AG04449 (cell line): ENCODE results near the gene ASB4.

Experiments used
- CTCF ChIA-PET: fragments of 350-600 bp; formaldehyde crosslinking; extraction: SDS; loops from one replicate; lab custom pipeline; 2021; ENCODE audit warnings: antibody characterized with exemption; lab: Yijun Ruan, JAX
- POLR2A ChIA-PET: fragments of 400-600, 350-600 bp; formaldehyde crosslinking; extraction: SDS; loops from one replicate; lab custom pipeline; 2020; ENCODE audit warnings: antibody characterized with exemption, inconsistent platforms; lab: Yijun Ruan, JAX
- DNase-seq: peaks from one replicate; pipeline ENCODE4 v3.0.0-alpha.2; 2010; ENCODE audit warnings: low read depth, low spot score
- H3K4me3 ChIP-seq: 2 replicates; pipeline ENCODE4 v1.5.1; 2011; ENCODE audit warnings: low read depth, mild to moderate bottlenecking, control low read depth, low read length
- TF ChIP-seq, protein P1 (sequence below): IDR thresholded peaks from one replicate; pipeline ENCODE4 v1.5.1; 2011; ENCODE audit warnings: mild to moderate bottlenecking, moderate library complexity, low read length, control low read depth, inconsistent platforms; ENCODE audit not compliant: insufficient read depth; ENCODE audit errors: missing control alignments

ASB4 gene

DNA sequence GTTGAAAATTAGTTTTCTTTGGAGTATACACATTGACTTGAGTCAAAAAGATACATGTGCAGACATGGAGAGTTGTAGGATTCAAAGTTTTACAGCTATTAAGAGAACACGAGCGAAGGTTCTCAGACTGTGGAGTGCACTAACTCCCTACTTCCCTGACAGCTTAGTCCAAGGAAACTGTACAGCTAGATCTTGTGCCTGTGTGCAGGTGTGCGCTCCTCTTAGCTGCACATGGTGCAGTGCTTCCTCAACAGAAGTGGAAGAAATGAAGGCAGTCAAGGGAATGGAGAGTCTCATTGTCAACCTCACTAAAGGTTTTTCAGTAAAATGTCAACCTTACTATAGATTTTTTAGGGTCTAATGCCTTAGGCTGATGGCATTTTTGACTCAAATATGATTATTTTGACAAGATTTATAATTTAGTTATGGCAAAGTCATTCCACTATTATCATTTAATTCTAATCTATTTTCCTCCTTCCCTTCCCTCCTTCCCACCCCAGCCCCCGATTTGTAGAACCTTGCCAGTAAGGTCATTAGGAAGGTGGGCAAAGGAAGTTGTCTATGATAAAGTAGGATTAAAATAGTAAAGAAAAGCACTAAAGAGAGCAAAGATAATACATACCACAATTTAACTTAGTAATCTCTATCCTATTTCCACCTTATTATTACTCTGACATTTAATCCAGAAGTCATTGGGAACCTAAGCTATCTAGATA lies 97.0 kb downstream of the ASB4 start:
- no peak overlapping the region for H3K4me3 ChIP-seq
- TF ChIP-seq, protein P1, sequence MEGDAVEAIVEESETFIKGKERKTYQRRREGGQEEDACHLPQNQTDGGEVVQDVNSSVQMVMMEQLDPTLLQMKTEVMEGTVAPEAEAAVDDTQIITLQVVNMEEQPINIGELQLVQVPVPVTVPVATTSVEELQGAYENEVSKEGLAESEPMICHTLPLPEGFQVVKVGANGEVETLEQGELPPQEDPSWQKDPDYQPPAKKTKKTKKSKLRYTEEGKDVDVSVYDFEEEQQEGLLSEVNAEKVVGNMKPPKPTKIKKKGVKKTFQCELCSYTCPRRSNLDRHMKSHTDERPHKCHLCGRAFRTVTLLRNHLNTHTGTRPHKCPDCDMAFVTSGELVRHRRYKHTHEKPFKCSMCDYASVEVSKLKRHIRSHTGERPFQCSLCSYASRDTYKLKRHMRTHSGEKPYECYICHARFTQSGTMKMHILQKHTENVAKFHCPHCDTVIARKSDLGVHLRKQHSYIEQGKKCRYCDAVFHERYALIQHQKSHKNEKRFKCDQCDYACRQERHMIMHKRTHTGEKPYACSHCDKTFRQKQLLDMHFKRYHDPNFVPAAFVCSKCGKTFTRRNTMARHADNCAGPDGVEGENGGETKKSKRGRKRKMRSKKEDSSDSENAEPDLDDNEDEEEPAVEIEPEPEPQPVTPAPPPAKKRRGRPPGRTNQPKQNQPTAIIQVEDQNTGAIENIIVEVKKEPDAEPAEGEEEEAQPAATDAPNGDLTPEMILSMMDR = no peak
- ChIA-PET POLR2A (no interaction called here), CTCF (no interaction called here)
- no peak for DNase-seq

DNA sequence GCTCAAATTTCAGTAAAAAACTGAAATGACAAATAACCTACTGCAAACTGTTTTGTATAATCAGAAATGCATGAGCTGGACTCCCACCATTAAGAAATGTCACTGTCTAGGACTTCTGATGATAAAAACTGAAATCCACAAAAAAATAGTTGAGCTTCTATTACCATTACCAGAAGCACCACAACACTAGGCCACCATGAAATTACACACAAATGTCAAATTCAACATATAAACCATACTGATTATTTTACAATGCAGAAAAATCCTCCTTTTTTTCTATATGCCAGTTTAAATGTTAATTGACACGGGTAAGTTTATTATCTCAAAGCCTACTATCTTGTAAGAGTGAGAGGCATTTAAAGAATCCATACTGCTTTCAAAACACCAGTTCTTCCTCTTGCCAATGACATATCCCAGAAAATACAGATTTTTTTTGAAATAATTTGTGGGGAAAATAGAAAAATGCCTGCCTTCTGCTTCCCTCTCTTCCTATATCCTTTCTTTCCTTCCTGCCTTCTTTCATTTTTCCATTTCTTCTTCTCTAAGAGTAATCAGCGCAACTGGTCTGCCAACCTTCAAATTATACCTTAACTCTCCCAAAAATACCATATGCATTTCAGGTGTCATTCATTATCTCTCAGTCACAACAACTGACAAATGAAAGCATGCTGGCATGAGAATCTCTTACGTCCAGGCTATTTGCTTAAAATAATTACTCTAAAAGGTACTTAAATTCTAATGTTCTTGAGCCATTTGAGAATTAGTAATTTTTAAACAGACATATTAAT lies 98.3 kb downstream of the ASB4 start:
- TF ChIP-seq, protein P1 = no peak
- no peak for DNase-seq
- no peak overlapping the region for H3K4me3 ChIP-seq
- POLR2A ChIA-PET = no interaction called here
- CTCF ChIA-PET = no interaction called here

DNA sequence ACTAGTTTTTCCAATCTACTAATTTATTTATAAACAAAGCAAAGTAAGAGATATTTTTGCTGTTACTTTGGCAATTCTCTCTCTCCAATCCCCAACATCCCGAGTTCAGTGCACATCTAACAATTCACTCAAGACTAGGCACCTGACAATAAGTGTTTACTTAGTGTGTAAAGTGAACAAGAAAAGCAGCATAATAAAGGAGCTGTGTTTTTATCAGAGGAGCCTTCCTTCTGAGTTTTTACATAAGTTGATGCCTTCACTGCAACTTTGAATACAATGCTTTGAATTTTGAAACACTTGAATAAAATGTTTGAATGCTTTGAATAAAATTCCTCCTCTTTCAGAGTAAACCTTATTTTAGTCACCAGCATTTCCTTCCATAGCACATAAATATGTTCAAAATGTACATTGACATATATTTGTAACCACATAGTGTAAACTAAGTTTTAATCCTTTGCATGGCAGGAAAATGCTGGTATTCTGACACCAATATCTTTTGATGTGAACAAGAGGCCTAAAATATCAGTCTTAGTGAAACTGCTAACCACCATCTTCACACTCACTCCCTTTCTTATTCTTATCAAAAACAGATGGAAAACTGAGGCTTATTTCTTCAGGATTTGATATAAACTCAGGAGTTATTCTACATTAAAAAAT lies 99.2 kb downstream of the ASB4 start:
- no peak for DNase-seq
- H3K4me3 ChIP-seq = no peak overlapping the region
- TF ChIP-seq, protein P1 = no peak
- CTCF ChIA-PET = no interaction called here
- POLR2A ChIA-PET = no interaction called here

DNA sequence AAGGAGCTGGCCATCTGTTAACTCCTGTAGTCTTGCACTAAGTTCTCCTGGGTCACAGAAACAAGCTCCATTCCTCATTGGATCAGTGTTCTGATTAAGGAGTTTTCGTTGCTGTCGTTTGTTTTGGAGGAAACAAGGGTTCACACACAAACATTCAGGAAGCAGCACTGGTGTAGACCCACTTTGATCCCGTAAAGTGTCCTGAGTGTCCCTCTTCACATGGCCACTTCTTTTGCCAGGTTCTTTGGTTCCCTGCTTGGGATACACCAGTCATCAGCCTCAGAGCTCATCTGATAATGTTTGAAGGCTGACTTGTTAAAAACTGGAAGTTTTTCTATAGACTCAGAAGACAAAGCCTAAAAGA lies 99.7 kb downstream of the ASB4 start:
- POLR2A ChIA-PET = no interaction called here
- H3K4me3 ChIP-seq = no peak overlapping the region

DNA sequence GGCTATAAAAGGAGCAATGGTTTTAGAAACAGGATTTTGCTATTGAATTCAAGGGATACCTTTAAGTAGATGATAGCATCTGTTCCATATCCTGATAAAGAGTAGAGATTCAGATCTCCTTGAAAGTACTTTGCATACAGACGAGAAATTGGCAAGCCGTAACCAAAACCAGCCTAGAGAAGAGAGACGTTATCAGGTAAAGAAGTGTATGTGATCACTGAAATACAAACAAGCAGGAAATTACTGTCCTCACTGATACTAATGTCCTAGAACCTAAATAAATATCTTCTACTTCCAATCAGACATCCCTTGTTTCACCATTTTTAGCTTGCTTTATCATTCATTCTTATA lies 101.2 kb downstream of the ASB4 start:
- no peak overlapping the region for H3K4me3 ChIP-seq
- ChIA-PET POLR2A (no interaction called here), CTCF (no interaction called here)
- DNase-seq = no peak
- TF ChIP-seq, protein P1 = no peak

More for the DNA sequence above, 99.7 kb downstream of the ASB4 start:
- DNase-seq = no peak
- TF ChIP-seq, protein P1 = no peak
- CTCF ChIA-PET = no interaction called here

DNA sequence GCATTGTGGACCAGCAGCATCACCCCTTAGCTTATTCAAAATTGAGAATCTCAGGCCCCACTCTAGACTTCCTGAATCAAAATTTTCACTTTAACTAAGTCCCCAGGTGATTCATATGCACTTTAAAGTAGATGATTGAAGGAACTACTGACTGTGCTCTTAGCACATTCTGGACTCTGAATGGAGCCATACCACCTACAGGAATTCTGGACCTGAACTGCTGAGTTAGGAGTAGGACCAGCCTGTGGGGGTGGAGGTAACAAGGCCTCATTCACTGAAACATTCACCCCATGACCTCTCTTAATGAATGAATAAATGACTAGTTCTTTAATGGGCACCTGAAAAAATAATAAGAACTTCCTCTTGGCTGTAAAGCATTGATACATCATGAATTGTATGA lies 103.3 kb downstream of the ASB4 start:
- CTCF ChIA-PET = interaction anchor here (0.6 kb wide), 1 partner anchor 351 kb away, joined by 3 read pairs; no protein-coding TSS in a partner anchor
- DNase-seq = no peak
- H3K4me3 ChIP-seq = no peak overlapping the region
- TF ChIP-seq, protein P1 = no peak
- POLR2A ChIA-PET = no interaction called here
